HCT116 (cell line): ENCODE data around the gene AK4. TPM values are rescaled to one million over a fixed set of nuclear protein-coding genes. Genes with fewer than 3 reads are reported as not detected.

Experiments
- ATAC-seq: fragments of 200-7000 bp; cut with Tn5 transposase; 2 replicates; pipeline ENCODE4 v1.9.1; 2020; ENCODE audit warnings: mild to moderate bottlenecking, moderate library complexity
- BruUV-seq: library from RNA; stranded (reverse); fragments of 400-500 nt; replicated peaks from 2 replicates; lab custom pipeline; 2021; lab: Mats Ljungman, UMichigan
- CTCF ChIA-PET: fragments of 300-600 bp; sonication (Branson Sonifier 250); formaldehyde crosslinking; loops from one replicate; lab custom pipeline; 2021; ENCODE audit warnings: antibody characterized with exemption; lab: Charles Lee
- POLR2A ChIA-PET: fragments of 300-600, 350-600 bp; sonication (Branson Sonifier 250); formaldehyde crosslinking; loops from one replicate; lab custom pipeline; 2021; ENCODE audit warnings: antibody characterized with exemption; lab: Charles Lee
- RAD21 ChIA-PET, 2 experiments: fragments of 300-600 bp; sonication (Branson Sonifier 250); formaldehyde crosslinking; loops; one replicate each; lab custom pipeline; 2023; ENCODE audit warnings: low total read pairs in 2 of 2; ENCODE audit not compliant: uncharacterized antibody in 2 of 2, unreplicated experiment in 2 of 2, low non-redundant PET in 1 of 2; lab: Charles Lee
- DNase-seq: peaks from one replicate; pipeline ENCODE4 v3.0.0-alpha.2; 2010; ENCODE audit warnings: low read depth, low spot score
- H2AFZ ChIP-seq: fragments of 200-600 bp; shearing (Covaris generic), sonication (generic); 2 replicates; pipeline ENCODE4 v1.6.1; 2017; ENCODE audit warnings: low read depth, mixed run types, mixed read lengths, antibody characterized with exemption, low read length; ENCODE audit not compliant: poor library complexity, severe bottlenecking
- H3K27ac ChIP-seq: 2 replicates; pipeline ENCODE4 v1.5.1; 2012; ENCODE audit warnings: low read depth, low read length
- H3K27me3 ChIP-seq: fragments of 200-600 bp; sonication (generic); 2 replicates; pipeline ENCODE4 v1.6.1; 2016; ENCODE audit warnings: mixed run types, low read length, mixed read lengths; ENCODE audit not compliant: insufficient read depth
- H3K36me3 ChIP-seq, 2 experiments: fragments of 200-500 bp in 1 of 2; fragments of 200-600 bp in 1 of 2; sonication (Bioruptor generic) in 1 of 2; sonication (generic) in 1 of 2; 2 replicates each; pipeline versions ENCODE4 v1.5.1 to v1.6.1; 2014 to 2016; ENCODE audit warnings: low read length in 2 of 2, inconsistent platforms in 1 of 2, mixed read lengths in 1 of 2, mixed run types in 1 of 2; ENCODE audit not compliant: insufficient read depth in 2 of 2, control insufficient read depth in 1 of 2
- H3K4me1 ChIP-seq, 2 experiments: fragments of 200-600 bp in 1 of 2; sonication (generic) in 1 of 2; 2 replicates each; pipeline versions ENCODE4 v1.5.1 to v1.6.1; 2012 to 2017; ENCODE audit warnings: low read length in 2 of 2, inconsistent platforms in 1 of 2, mild to moderate bottlenecking in 1 of 2, mixed read lengths in 1 of 2, mixed run types in 1 of 2, moderate library complexity in 1 of 2; ENCODE audit not compliant: insufficient read depth in 2 of 2, control insufficient read depth in 1 of 2
- H3K4me2 ChIP-seq: fragments of 200-600 bp; sonication (generic); 2 replicates; pipeline ENCODE4 v1.6.1; 2017; ENCODE audit warnings: mixed run types, low read length, mixed read lengths
- H3K4me3 ChIP-seq, 2 experiments: fragments of 200-600 bp in 1 of 2; sonication (generic) in 1 of 2; replicated peaks in 1 of 2; 2 replicates each; pipeline ENCODE4 v1.5.1; 2011 to 2016; ENCODE audit warnings: low read length in 2 of 2, control low read depth in 1 of 2, low read depth in 1 of 2, mild to moderate bottlenecking in 1 of 2, mixed read lengths in 1 of 2, mixed run types in 1 of 2
- H3K79me2 ChIP-seq: fragments of 200-600 bp; sonication (generic); 2 replicates; pipeline ENCODE4 v1.6.1; 2017; ENCODE audit warnings: mild to moderate bottlenecking, mixed run types, low read length, moderate library complexity, mixed read lengths; ENCODE audit not compliant: insufficient read depth
- H3K9ac ChIP-seq: fragments of 200-600 bp; sonication (generic); 2 replicates; pipeline ENCODE4 v1.6.1; 2016; ENCODE audit warnings: low read length, mixed read lengths
- H3K9me2 ChIP-seq: fragments of 200-600 bp; sonication (generic), shearing (Covaris generic); 2 replicates; pipeline ENCODE4 v1.6.1; 2017; ENCODE audit warnings: mixed run types, mild to moderate bottlenecking, moderate library complexity; ENCODE audit not compliant: insufficient read depth
- H3K9me3 ChIP-seq, 2 experiments: fragments of 200-500 bp in 1 of 2; fragments of 200-600 bp in 1 of 2; sonication (Bioruptor generic) in 1 of 2; sonication (generic) in 1 of 2; 2 replicates each; pipeline ENCODE4 v1.6.1; 2014 to 2017; ENCODE audit warnings: low read length in 2 of 2, mixed read lengths in 2 of 2, inconsistent platforms in 1 of 2, low read depth in 1 of 2, mild to moderate bottlenecking in 1 of 2, mixed run types in 1 of 2, moderate library complexity in 1 of 2; ENCODE audit not compliant: control insufficient read depth in 1 of 2, insufficient read depth in 1 of 2
- H4K20me1 ChIP-seq: fragments of 200-600 bp; sonication (generic), shearing (Covaris generic); 2 replicates; pipeline ENCODE4 v1.6.1; 2017; ENCODE audit warnings: mixed run types, mild to moderate bottlenecking, moderate library complexity; ENCODE audit not compliant: insufficient read depth
- ATF3 ChIP-seq: IDR thresholded peaks from 2 replicates; pipeline ENCODE4 v1.6.1; 2012
- CBX3 ChIP-seq: IDR thresholded peaks from 2 replicates; pipeline ENCODE4 v1.6.1; 2012; ENCODE audit warnings: low read depth
- CEBPB ChIP-seq: IDR thresholded peaks from 2 replicates; pipeline ENCODE4 v1.6.1; 2012; ENCODE audit warnings: low read depth
- CTCF ChIP-seq, 3 experiments: fragments of 200-600 bp in 1 of 3; sonication (generic) in 1 of 3; IDR thresholded peaks in 2 of 3; conservative IDR thresholded peaks in 1 of 3; 2 replicates each; pipeline ENCODE4 v1.5.1; 2012 to 2017; ENCODE audit warnings: low read depth in 2 of 3, low read length in 2 of 3, antibody characterized with exemption in 1 of 3, borderline replicate concordance in 1 of 3, control low read depth in 1 of 3, mild to moderate bottlenecking in 1 of 3, mixed read lengths in 1 of 3, mixed run types in 1 of 3, moderate library complexity in 1 of 3; ENCODE audit not compliant: insufficient read depth in 1 of 3
- EGR1 ChIP-seq: IDR thresholded peaks from 2 replicates; pipeline ENCODE4 v1.6.1; 2012; ENCODE audit warnings: low read depth
- ELF1 ChIP-seq: IDR thresholded peaks from 2 replicates; pipeline ENCODE4 v1.6.1; 2012; ENCODE audit warnings: low read depth, borderline replicate concordance
- EZH2phosphoT487 ChIP-seq: fragments of 200-600 bp; IDR thresholded peaks from 2 replicates; pipeline ENCODE4 v1.6.1; 2018; ENCODE audit warnings: antibody characterized with exemption, borderline replicate concordance
- FOSL1 ChIP-seq: IDR thresholded peaks from 2 replicates; pipeline ENCODE4 v1.6.1; 2012; ENCODE audit warnings: low read depth
- POLR2A ChIP-seq: IDR thresholded peaks from 2 replicates; pipeline ENCODE4 v1.7.0; 2011; ENCODE audit warnings: borderline replicate concordance; ENCODE audit not compliant: insufficient read depth, insufficient read length; ENCODE audit errors: extremely low read depth
- POLR2AphosphoS5 ChIP-seq: IDR thresholded peaks from 2 replicates; pipeline ENCODE4 v1.6.1; 2011; ENCODE audit warnings: mild to moderate bottlenecking, low read depth, low read length, moderate library complexity
- RAD21 ChIP-seq: IDR thresholded peaks from 2 replicates; pipeline ENCODE4 v1.6.1; 2012; ENCODE audit warnings: low read depth, mild to moderate bottlenecking
- REST ChIP-seq: IDR thresholded peaks from 2 replicates; pipeline ENCODE4 v1.6.1; 2012; ENCODE audit warnings: low read depth
- SIN3A ChIP-seq: IDR thresholded peaks from 2 replicates; pipeline ENCODE4 v1.6.1; 2012; ENCODE audit warnings: low read depth
- SRF ChIP-seq: IDR thresholded peaks from 2 replicates; pipeline ENCODE4 v1.6.1; 2012; ENCODE audit warnings: low read depth
- TCF7L2 ChIP-seq: IDR thresholded peaks from 2 replicates; pipeline ENCODE4 v1.7.0; 2011; ENCODE audit warnings: borderline replicate concordance, inconsistent platforms; ENCODE audit not compliant: insufficient read depth, insufficient read length; ENCODE audit errors: extremely low read depth
- ZFX ChIP-seq: fragments of 450-650 bp; IDR thresholded peaks from 2 replicates; pipeline ENCODE4 v1.6.1; 2017
- ZNF274 ChIP-seq: fragments of 200-500 bp; sonication (Bioruptor generic); IDR thresholded peaks from 2 replicates; pipeline ENCODE4 v1.6.1; 2014; ENCODE audit warnings: mild to moderate bottlenecking, low read depth, low read length, inconsistent platforms
- intact Hi-C: fragments of 100-400 bp; cut with micrococcal nuclease; formaldehyde crosslinking; loops from 2 replicates; pipeline ENCODE4 v1.10.0; 2022
- total RNA-seq: library from RNA; stranded (reverse); gene quantifications from one replicate; pipeline ENCODE4 v1.2.1, GENCODE V29; 2021; ENCODE audit not compliant: unreplicated experiment

AK4 gene
- total RNA-seq, 1 experiment from 2014 or later = 51.5 TPM

GRCh38 chr1:65260851-65261473, 113.0 kb downstream of the AK4 start (continued):
- TF ChIP-seq CTCF (IDR thresholded peaks at IDR 0.05 in 2 of 3, conservative IDR thresholded peaks at IDR 0.05 in 1 of 3; ENCODE audit: borderline replicate concordance in 1 of 3, insufficient read depth in 1 of 3, low read depth in 2 of 3, low read length in 2 of 3) (no peak), SRF (no peak)

GRCh38 chr1:65263286-65263685, 115.3 kb downstream of the AK4 start:
- DNase-seq (no peak), ATAC-seq (no peak)
- intact Hi-C loops = no loop called here
- ChIA-PET CTCF (no interaction called here), RAD21 (no interaction called here), POLR2A (no interaction called here)
- H3K27ac ChIP-seq = no peak overlapping the region
- no peak overlapping the region for H3K4me3 ChIP-seq
- no peaks in the 10 kb centered on the region for H4K20me1 ChIP-seq
- H3K9ac ChIP-seq = no peak overlapping the region
- no TSS peak for BruUV-seq
- no peaks in the 10 kb centered on the region for H3K79me2 ChIP-seq
- H2AFZ ChIP-seq = no peak overlapping the region
- TF ChIP-seq EGR1 = no peak
- no peak for TF ChIP-seq TCF7L2
- TF ChIP-seq POLR2AphosphoS5 = no peak
- no peak for TF ChIP-seq POLR2A
- no peak for TF ChIP-seq SIN3A
- no peak for TF ChIP-seq ATF3
- TF ChIP-seq ZNF274 = no peak
- no peak for TF ChIP-seq CTCF (IDR thresholded peaks at IDR 0.05 in 2 of 3, conservative IDR thresholded peaks at IDR 0.05 in 1 of 3; ENCODE audit: borderline replicate concordance in 1 of 3, insufficient read depth in 1 of 3, low read depth in 2 of 3, low read length in 2 of 3)
- TF ChIP-seq RAD21 = no peak
- TF ChIP-seq ELF1 = no peak
- no peak for TF ChIP-seq ZFX
- no peak for TF ChIP-seq CBX3
- TF ChIP-seq CEBPB = no peak
- no peak for TF ChIP-seq FOSL1
- no peak for TF ChIP-seq REST
- TF ChIP-seq EZH2phosphoT487 = no peak
- no peaks in the 10 kb centered on the region for H3K36me3 ChIP-seq
- no peaks in the 10 kb centered on the region for H3K9me2 ChIP-seq
- H3K9me3 ChIP-seq = no peaks in the 10 kb centered on the region
- no peak overlapping the region for H3K4me2 ChIP-seq
- no peaks in the 10 kb centered on the region for H3K27me3 ChIP-seq
- peaks cover 0 to 14% of the 10 kb centered on the region in 2 experiments; a peak in 3 of 4 replicates for H3K4me1 ChIP-seq
